ENCODE results near the gene SLC46A3. TPM values are rescaled to one million over a fixed set of nuclear protein-coding genes. Genes with fewer than 3 reads are reported as not detected.

The SLC46A3 gene
- total RNA-seq, 1 donor from 2014 or later: 6.4 TPM

GRCh38 chr13:28717170-28717569 lies 1.6 kb downstream of the SLC46A3 start:
- DNase-seq (ENCODE audit: low spot score in 2 of 2, unreplicated experiment in 2 of 2): no peak
- Mint-ChIP-seq H3K4me3 (peak overlapping the region; percentile 43), H3K36me3 (no peaks in the 10 kb centered on the region), H3K9me3 (no peaks in the 10 kb centered on the region), H3K27ac (no peak overlapping the region), H3K27me3 (ENCODE audit: low read depth) (peaks cover 11% of the 10 kb centered on the region), H3K4me1 (peaks cover 16% of the 10 kb centered on the region)
- TF ChIP-seq, protein P1, sequence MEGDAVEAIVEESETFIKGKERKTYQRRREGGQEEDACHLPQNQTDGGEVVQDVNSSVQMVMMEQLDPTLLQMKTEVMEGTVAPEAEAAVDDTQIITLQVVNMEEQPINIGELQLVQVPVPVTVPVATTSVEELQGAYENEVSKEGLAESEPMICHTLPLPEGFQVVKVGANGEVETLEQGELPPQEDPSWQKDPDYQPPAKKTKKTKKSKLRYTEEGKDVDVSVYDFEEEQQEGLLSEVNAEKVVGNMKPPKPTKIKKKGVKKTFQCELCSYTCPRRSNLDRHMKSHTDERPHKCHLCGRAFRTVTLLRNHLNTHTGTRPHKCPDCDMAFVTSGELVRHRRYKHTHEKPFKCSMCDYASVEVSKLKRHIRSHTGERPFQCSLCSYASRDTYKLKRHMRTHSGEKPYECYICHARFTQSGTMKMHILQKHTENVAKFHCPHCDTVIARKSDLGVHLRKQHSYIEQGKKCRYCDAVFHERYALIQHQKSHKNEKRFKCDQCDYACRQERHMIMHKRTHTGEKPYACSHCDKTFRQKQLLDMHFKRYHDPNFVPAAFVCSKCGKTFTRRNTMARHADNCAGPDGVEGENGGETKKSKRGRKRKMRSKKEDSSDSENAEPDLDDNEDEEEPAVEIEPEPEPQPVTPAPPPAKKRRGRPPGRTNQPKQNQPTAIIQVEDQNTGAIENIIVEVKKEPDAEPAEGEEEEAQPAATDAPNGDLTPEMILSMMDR (IDR thresholded peaks at IDR 0.05; ENCODE audit: unreplicated experiment): no peak

DNA sequence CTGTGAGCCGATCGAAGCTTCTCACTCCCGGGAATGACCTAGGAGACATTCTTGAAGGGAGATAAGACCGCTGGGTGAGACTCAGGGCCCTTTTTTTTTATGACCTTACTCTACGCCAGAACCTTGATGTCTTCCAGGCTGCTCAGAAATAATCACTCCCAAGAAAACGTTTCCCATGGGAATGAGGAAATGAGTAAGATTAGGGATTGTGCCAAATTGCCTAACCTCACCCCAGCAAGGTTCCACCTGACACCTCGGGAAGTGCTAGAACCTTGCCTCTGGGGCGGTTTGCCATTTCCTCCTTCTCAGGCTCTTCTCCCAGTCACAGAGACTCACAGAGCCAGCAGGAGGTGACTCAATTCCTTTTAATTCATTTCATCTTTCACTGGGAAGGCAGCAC lies 2.3 kb downstream of the SLC46A3 start:
- no peaks in the 10 kb centered on the region for H3K36me3 Mint-ChIP-seq
- DNase-seq (ENCODE audit: low spot score in 2 of 2, unreplicated experiment in 2 of 2): no peak
- H3K9me3 Mint-ChIP-seq: no peaks in the 10 kb centered on the region
- no peak overlapping the region for H3K4me3 Mint-ChIP-seq
- peaks cover 11% of the 10 kb centered on the region for H3K27me3 Mint-ChIP-seq (ENCODE audit: low read depth)
- peak overlapping the region; percentile 5 for H3K27ac Mint-ChIP-seq
- H3K4me1 Mint-ChIP-seq: peaks cover 16% of the 10 kb centered on the region
- TF ChIP-seq, protein P1 (IDR thresholded peaks at IDR 0.05; ENCODE audit: unreplicated experiment): no peak

GRCh38 chr13:28714651-28715050 lies 4.1 kb downstream of the SLC46A3 start:
- H3K4me3 Mint-ChIP-seq: no peak overlapping the region
- H3K27me3 Mint-ChIP-seq (ENCODE audit: low read depth): peaks cover 11% of the 10 kb centered on the region
- TF ChIP-seq, protein P1 (IDR thresholded peaks at IDR 0.05; ENCODE audit: unreplicated experiment): no peak
- DNase-seq (ENCODE audit: low spot score in 2 of 2, unreplicated experiment in 2 of 2): no peak
- H3K9me3 Mint-ChIP-seq: no peaks in the 10 kb centered on the region
- H3K27ac Mint-ChIP-seq: no peak overlapping the region
- H3K4me1 Mint-ChIP-seq: peaks cover 15% of the 10 kb centered on the region
- H3K36me3 Mint-ChIP-seq: no peaks in the 10 kb centered on the region

DNA sequence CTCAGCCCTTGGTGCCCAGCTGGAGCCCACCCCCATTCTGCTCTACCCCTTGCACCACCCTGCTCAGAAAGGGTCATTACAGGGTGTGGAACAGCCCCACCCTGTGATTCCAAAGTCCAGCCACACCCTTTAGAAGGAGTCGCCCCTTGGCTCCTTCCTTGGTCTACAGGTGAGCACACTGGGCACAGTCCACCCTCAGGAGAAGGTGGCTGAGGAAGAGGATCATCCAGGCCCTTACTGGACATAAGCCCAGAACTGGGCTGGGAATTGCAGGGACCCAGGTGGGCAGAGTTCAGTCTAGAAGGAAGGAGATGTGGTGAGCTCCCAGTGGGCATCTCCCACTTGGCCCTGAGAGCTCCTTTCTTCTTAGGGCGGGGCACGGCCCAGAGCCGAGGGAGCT lies 8.6 kb downstream of the SLC46A3 start:
- Mint-ChIP-seq H3K36me3 (no peaks in the 10 kb centered on the region), H3K9me3 (no peaks in the 10 kb centered on the region), H3K27ac (no peak overlapping the region), H3K27me3 (ENCODE audit: low read depth) (no peaks in the 10 kb centered on the region), H3K4me3 (no peak overlapping the region), H3K4me1 (peaks cover 3% of the 10 kb centered on the region)
- TF ChIP-seq, protein P1 (IDR thresholded peaks at IDR 0.05; ENCODE audit: unreplicated experiment): no peak
- DNase-seq (ENCODE audit: low spot score in 2 of 2, unreplicated experiment in 2 of 2): no peak

DNA sequence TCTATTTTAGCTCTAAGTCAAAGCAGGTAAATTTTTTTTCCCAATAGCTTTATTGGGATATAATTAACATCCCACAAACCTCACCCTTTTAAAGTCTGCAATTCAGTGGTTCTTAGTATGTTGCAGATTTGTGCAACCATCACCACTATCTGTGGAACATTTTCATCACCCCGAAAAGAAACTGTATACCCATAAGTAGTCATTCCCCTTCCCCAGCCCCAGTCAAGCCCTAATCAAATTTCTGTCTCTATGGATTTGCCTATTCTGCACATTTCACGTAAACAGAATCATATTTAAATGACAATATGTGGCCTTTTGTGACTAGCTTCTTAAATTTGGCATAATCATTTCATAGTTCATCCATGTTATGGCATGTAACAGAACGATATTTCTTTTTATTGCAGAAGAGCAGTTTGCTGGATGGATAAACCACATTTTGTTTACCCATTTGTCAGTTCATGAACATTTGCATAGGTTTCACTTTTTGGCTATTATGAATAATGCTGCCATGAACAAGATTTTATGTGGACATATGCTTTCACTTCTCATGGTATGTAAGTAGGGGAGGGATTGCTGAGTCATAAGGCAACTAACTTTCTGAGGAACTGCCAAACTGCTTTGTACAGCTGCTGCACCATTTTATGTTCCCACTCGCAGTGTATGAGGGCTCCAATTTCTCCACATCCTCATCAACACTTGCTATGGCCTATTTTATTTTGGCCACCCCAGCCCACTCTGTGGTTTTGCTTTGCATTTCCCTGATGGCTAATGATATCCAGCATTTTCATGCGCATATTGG lies 10.9 kb downstream of the SLC46A3 start:
- Mint-ChIP-seq H3K27me3 (ENCODE audit: low read depth) (no peaks in the 10 kb centered on the region), H3K27ac (no peak overlapping the region), H3K36me3 (peaks cover 1% of the 10 kb centered on the region), H3K9me3 (no peaks in the 10 kb centered on the region), H3K4me1 (peaks cover 3% of the 10 kb centered on the region), H3K4me3 (no peak overlapping the region)
- TF ChIP-seq, protein P1 (IDR thresholded peaks at IDR 0.05; ENCODE audit: unreplicated experiment): no peak
- DNase-seq (ENCODE audit: low spot score in 2 of 2, unreplicated experiment in 2 of 2): no peak
